ENCODE results near the gene PTGR2. TPM values are rescaled to one million over a fixed set of nuclear protein-coding genes. Genes with fewer than 3 reads are reported as not detected.
"Not testable (repeated sequence)": the region's sequence is repeated elsewhere in the genome, so short reads cannot be mapped to it uniquely, and the experiment has no call there.

The PTGR2 gene
- total RNA-seq, 1 experiment from 2014 or later: 10.0 TPM

DNA sequence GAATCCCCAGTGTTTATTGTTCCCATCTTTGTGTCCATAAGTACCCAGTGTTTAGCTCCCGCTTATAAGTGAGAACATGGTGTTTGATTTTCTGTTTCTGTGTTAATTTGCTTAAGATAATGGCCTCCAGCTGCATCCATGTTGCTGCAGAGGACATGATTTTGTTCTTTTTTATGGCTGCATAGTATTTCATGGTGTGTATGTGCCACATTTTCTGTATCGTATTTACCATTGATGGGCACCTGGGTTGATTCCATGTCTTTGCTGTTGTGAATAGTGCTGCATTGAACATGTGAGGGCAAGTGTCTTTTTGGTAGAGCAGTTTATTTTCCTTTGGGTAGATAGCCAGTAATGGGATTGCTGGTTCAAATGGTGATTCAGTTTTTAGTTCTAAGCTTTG is 67.8 kb downstream of the PTGR2 start:
- H2AFZ ChIP-seq (ENCODE audit: low read length); H3K4me3 ChIP-seq (ENCODE audit: low read length); H3K4me2 ChIP-seq (ENCODE audit: low read depth, low read length, poor library complexity, severe bottlenecking); DNase-seq; H3K9ac ChIP-seq (ENCODE audit: low read length); H3K9me3 ChIP-seq (ENCODE audit: low read length); H3K27ac ChIP-seq (ENCODE audit: low read length); H3K27me3 ChIP-seq (ENCODE audit: low read length); H3K4me1 ChIP-seq (ENCODE audit: low read length); H3K9me2 ChIP-seq (replicated peaks; ENCODE audit: insufficient read depth, low read length): not testable (repeated sequence)
- peaks cover 13% of the 10 kb centered on the region; the same call in 1 of the 2 replicates for H4K20me1 ChIP-seq (ENCODE audit: insufficient read depth, low read depth, low read length)
- H3K36me3 ChIP-seq (ENCODE audit: insufficient read depth, low read length): peaks cover 66% of the 10 kb centered on the region
- peaks cover 46% of the 10 kb centered on the region for H3K79me2 ChIP-seq (ENCODE audit: low read length)

DNA sequence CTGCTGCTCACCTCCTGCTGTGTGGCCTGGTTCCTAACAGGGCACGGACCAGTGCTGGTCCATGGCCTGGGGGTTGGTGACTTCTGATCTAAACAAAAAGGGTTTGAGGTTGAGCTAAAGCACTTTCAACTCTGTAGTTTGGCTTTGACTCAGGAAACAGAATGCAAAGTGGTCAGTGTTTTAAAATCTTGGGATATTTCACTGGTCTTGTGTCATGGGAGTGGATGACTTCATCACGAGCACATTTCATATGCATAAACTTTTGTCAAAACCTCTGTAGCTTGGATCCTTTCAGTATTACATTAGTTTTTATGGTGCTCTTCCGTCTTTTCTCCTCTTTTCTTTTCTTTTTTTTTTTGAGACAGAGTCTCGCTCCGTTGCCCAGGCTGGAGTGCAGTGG is 72.7 kb downstream of the PTGR2 start:
- no peaks in the 10 kb centered on the region for H3K9me3 ChIP-seq (ENCODE audit: low read length)
- no peaks in the 10 kb centered on the region for H3K9me2 ChIP-seq (replicated peaks; ENCODE audit: insufficient read depth, low read length)
- H3K4me2 ChIP-seq (ENCODE audit: low read depth, low read length, poor library complexity, severe bottlenecking): no peak overlapping the region
- DNase-seq: no peak
- H3K36me3 ChIP-seq (ENCODE audit: insufficient read depth, low read length): peaks cover 72% of the 10 kb centered on the region
- no peak overlapping the region for H3K4me3 ChIP-seq (ENCODE audit: low read length)
- H2AFZ ChIP-seq (ENCODE audit: low read length): no peak overlapping the region
- H3K27ac ChIP-seq (ENCODE audit: low read length): no peak overlapping the region
- no peak overlapping the region for H3K9ac ChIP-seq (ENCODE audit: low read length)
- H3K27me3 ChIP-seq (ENCODE audit: low read length): no peaks in the 10 kb centered on the region
- H3K4me1 ChIP-seq (ENCODE audit: low read length): no peaks in the 10 kb centered on the region
- H3K79me2 ChIP-seq (ENCODE audit: low read length): peaks cover 25% of the 10 kb centered on the region
- peaks cover 13% of the 10 kb centered on the region; the same call in 1 of the 2 replicates for H4K20me1 ChIP-seq (ENCODE audit: insufficient read depth, low read depth, low read length)

Small RNAs within 50 kb of the gene (small RNA-seq; reads per million reads assigned to genes)
- gene AC005520.4 (not detected), gene RF00019 (not detected)

Other genes with a start within 250 kb of the PTGR2 start
- gene ACOT6, start 239.3 kb upstream of the PTGR2 start, total RNA-seq (2014; rRNA removed; shearing (Covaris generic); ENCODE audit: low replicate concordance): not detected in 2 replicates
- 7.6 and 11.7 TPM in 2 replicates for gene DNAL1, start 206.8 kb upstream of the PTGR2 start, total RNA-seq (2014; rRNA removed; shearing (Covaris generic); ENCODE audit: low replicate concordance)
- gene PNMA1, start 137.4 kb upstream of the PTGR2 start, total RNA-seq (2014; rRNA removed; shearing (Covaris generic); ENCODE audit: low replicate concordance): 7.4 and 7.7 TPM in 2 replicates
- 63.5 and 73.8 TPM in 2 replicates for gene ZNF410, start 35.0 kb downstream of the PTGR2 start, total RNA-seq (2014; rRNA removed; shearing (Covaris generic); ENCODE audit: low replicate concordance)
- 4.1 and 5.8 TPM in 2 replicates for gene FAM161B, start 98.3 kb downstream of the PTGR2 start, total RNA-seq (2014; rRNA removed; shearing (Covaris generic); ENCODE audit: low replicate concordance)
- gene COQ6, start 98.5 kb downstream of the PTGR2 start, total RNA-seq (2014; rRNA removed; shearing (Covaris generic); ENCODE audit: low replicate concordance): 45.2 and 48.8 TPM in 2 replicates
- gene ENTPD5, start 167.5 kb downstream of the PTGR2 start, total RNA-seq (2014; rRNA removed; shearing (Covaris generic); ENCODE audit: low replicate concordance): 22.3 and 26.3 TPM in 2 replicates
- 2.0 and 6.1 TPM in 2 replicates for gene BBOF1, start 167.5 kb downstream of the PTGR2 start, total RNA-seq (2014; rRNA removed; shearing (Covaris generic); ENCODE audit: low replicate concordance)
- gene ALDH6A1, start 232.6 kb downstream of the PTGR2 start, total RNA-seq (2014; rRNA removed; shearing (Covaris generic); ENCODE audit: low replicate concordance): 24.2 and 43.0 TPM in 2 replicates
- 17.1 and 34.0 TPM in 2 replicates for gene LIN52, start 233.1 kb downstream of the PTGR2 start, total RNA-seq (2014; rRNA removed; shearing (Covaris generic); ENCODE audit: low replicate concordance)

Measured in Karpas-422 (cell line).